ENCODE data around the gene KCNMA1. TPM values are rescaled to one million over a fixed set of nuclear protein-coding genes. Genes with fewer than 3 reads are reported as not detected.
A peak's percentile ranks its signal among the peaks of the same experiment; 100 is the strongest.

The KCNMA1 gene
- total RNA-seq, 1 donor from 2014 or later = 30.1 TPM

- H3K4me1 Mint-ChIP-seq (ENCODE audit: unreplicated experiment) = peaks cover 8% of the 10 kb centered on the region
- H3K9me3 Mint-ChIP-seq = no peaks in the 10 kb centered on the region
- no peak for TF ChIP-seq CTCF (conservative IDR thresholded peaks at IDR 0.05)
- H3K36me3 Mint-ChIP-seq = no peaks in the 10 kb centered on the region
- H3K27ac Mint-ChIP-seq = no peak overlapping the region
- H3K27me3 Mint-ChIP-seq = no peaks in the 10 kb centered on the region
- no peak overlapping the region for H3K4me3 Mint-ChIP-seq
- no peak for DNase-seq (ENCODE audit: extremely low spot score, unreplicated experiment)
Measured at GRCh38 chr10:77253556-77254064, 384.0 kb downstream of the KCNMA1 start.

GRCh38 chr10:77253147-77253545, 384.5 kb downstream of the KCNMA1 start:
- H3K4me3 Mint-ChIP-seq = no peak overlapping the region
- peaks cover 9% of the 10 kb centered on the region for H3K4me1 Mint-ChIP-seq (ENCODE audit: unreplicated experiment)
- no peaks in the 10 kb centered on the region for H3K36me3 Mint-ChIP-seq
- no peak overlapping the region for H3K27ac Mint-ChIP-seq
- TF ChIP-seq CTCF (conservative IDR thresholded peaks at IDR 0.05) = no peak
- H3K9me3 Mint-ChIP-seq = no peaks in the 10 kb centered on the region
- DNase-seq (ENCODE audit: extremely low spot score, unreplicated experiment) = no peak
- H3K27me3 Mint-ChIP-seq = no peaks in the 10 kb centered on the region

GRCh38 chr10:77252380-77253146, 385.0 kb downstream of the KCNMA1 start:
- TF ChIP-seq CTCF (conservative IDR thresholded peaks at IDR 0.05) = no peak
- Mint-ChIP-seq H3K4me1 (ENCODE audit: unreplicated experiment) (peaks cover 15% of the 10 kb centered on the region), H3K27me3 (no peaks in the 10 kb centered on the region), H3K36me3 (no peaks in the 10 kb centered on the region), H3K27ac (no peak overlapping the region), H3K4me3 (no peak overlapping the region), H3K9me3 (no peaks in the 10 kb centered on the region)
- DNase-seq (ENCODE audit: extremely low spot score, unreplicated experiment) = no peak

GRCh38 chr10:77251297-77252013, 386.2 kb downstream of the KCNMA1 start:
- Mint-ChIP-seq H3K4me3 (no peak overlapping the region), H3K9me3 (no peaks in the 10 kb centered on the region), H3K27me3 (no peaks in the 10 kb centered on the region), H3K36me3 (no peaks in the 10 kb centered on the region), H3K27ac (no peak overlapping the region), H3K4me1 (ENCODE audit: unreplicated experiment) (peaks cover 21% of the 10 kb centered on the region)
- TF ChIP-seq CTCF (conservative IDR thresholded peaks at IDR 0.05) = peak; percentile 76
- DNase-seq (ENCODE audit: extremely low spot score, unreplicated experiment) = no peak

GRCh38 chr10:77249901-77250459, 387.6 kb downstream of the KCNMA1 start:
- Mint-ChIP-seq H3K4me1 (ENCODE audit: unreplicated experiment) (peaks cover 26% of the 10 kb centered on the region), H3K9me3 (no peaks in the 10 kb centered on the region), H3K27ac (no peak overlapping the region), H3K4me3 (no peak overlapping the region), H3K27me3 (no peaks in the 10 kb centered on the region), H3K36me3 (no peaks in the 10 kb centered on the region)
- DNase-seq (ENCODE audit: extremely low spot score, unreplicated experiment) = no peak
- no peak for TF ChIP-seq CTCF (conservative IDR thresholded peaks at IDR 0.05)
